Renal cortex interstitium (tissue), 3 donors: ENCODE results near the gene HDAC1. TPM values are rescaled to one million over a fixed set of nuclear protein-coding genes. Genes with fewer than 3 reads are reported as not detected.

Source experiments
- polyA plus RNA-seq, 3 donors: library from polyadenylated mRNA; unstranded; fragments of 120-200 nt; gene quantifications; one replicate each; pipeline ENCODE4 v1.2.1, GENCODE V29; 2013; ENCODE audit not compliant: insufficient read length in 3 of 3

Gene HDAC1
- polyA plus RNA-seq, 3 donors, result 174 to 189 (median 181) TPM

Other genes starting within 250 kb of the HDAC1 start
- 10 to 100 TPM; 19.2 to 21.3 (median 20.0) TPM for gene TMEM39B, start 219.1 kb upstream of the HDAC1 start, polyA plus RNA-seq
- gene KPNA6, start 184.0 kb upstream of the HDAC1 start, polyA plus RNA-seq, result 10 to 100 TPM; 32.7 to 35.7 (median 35.3) TPM
- 10 to 100 TPM; 44.4 to 50.6 (median 45.5) TPM for gene TXLNA, start 112.4 kb upstream of the HDAC1 start, polyA plus RNA-seq
- gene CCDC28B, start 91.5 kb upstream of the HDAC1 start, polyA plus RNA-seq, result 10 to 100 TPM; 17.8 to 30.2 (median 27.4) TPM
- gene IQCC, start 86.4 kb upstream of the HDAC1 start, polyA plus RNA-seq, result 10 to 100 TPM in 1 of 3 donors, 1 to 10 TPM in 2; 7.7 to 11.0 (median 8.1) TPM
- 1 to 10 TPM in 1 of 3 donors, under 1 TPM in 2; 0.75 to 2.6 (median 0.98) TPM for gene DCDC2B, start 83.0 kb upstream of the HDAC1 start, polyA plus RNA-seq
- 10 to 100 TPM; 23.0 to 33.6 (median 27.4) TPM for gene TMEM234, start 69.7 kb upstream of the HDAC1 start, polyA plus RNA-seq
- 100 to 1,000 TPM; 168 to 187 (median 181) TPM for gene EIF3I, start 69.7 kb upstream of the HDAC1 start, polyA plus RNA-seq
- gene FAM167B, start 44.9 kb upstream of the HDAC1 start, polyA plus RNA-seq, result 10 to 100 TPM in 2 of 3 donors, 1 to 10 TPM in 1; 6.5 to 13.3 (median 10.4) TPM
- gene LCK, start 40.8 kb upstream of the HDAC1 start, polyA plus RNA-seq, result 1 to 10 TPM; 3.4 to 4.8 (median 3.8) TPM
- gene MARCKSL1, start 44.1 kb downstream of the HDAC1 start, polyA plus RNA-seq, result 100 to 1,000 TPM; 402 to 500 (median 427) TPM
- gene FAM229A, start 70.4 kb downstream of the HDAC1 start, polyA plus RNA-seq, result 10 to 100 TPM in 1 of 3 donors, 1 to 10 TPM in 2; 5.5 to 12.7 (median 5.9) TPM
- 1 to 10 TPM; 3.6 to 8.8 (median 4.2) TPM for gene TSSK3, start 70.5 kb downstream of the HDAC1 start, polyA plus RNA-seq
- 10 to 100 TPM; 57.6 to 65.3 (median 59.4) TPM for gene BSDC1, start 102.4 kb downstream of the HDAC1 start, polyA plus RNA-seq
- gene ZBTB8B, start 173.0 kb downstream of the HDAC1 start, polyA plus RNA-seq, result 1 to 10 TPM; 1.2 to 1.5 (median 1.3) TPM
- gene ZBTB8A, start 247.3 kb downstream of the HDAC1 start, polyA plus RNA-seq, result 10 to 100 TPM; 16.5 to 17.1 (median 16.9) TPM